ENCODE data around the gene CFAP206. TPM values are rescaled to one million over a fixed set of nuclear protein-coding genes. Genes with fewer than 3 reads are reported as not detected.

Gene CFAP206
- total and polyA plus RNA-seq, 2 experiments from 2014 or later: not detected

DNA sequence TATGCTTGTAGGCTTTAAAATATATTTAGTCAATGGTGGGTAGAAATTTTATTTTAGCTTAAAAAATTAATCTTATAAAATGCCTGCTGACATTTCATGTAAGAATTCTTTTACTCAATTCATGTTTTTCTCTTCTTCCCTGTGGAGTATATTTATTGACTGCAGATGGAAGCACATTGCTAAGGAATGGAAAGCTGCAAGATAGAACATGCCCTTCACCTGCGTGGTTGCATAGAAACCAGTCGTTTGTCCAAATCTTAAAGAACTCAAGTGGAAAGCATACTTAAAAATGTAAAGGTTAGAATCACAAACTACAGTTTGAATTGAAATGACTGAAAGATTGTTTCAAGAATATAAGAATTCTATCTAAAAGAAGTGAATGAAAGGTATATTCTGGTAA is 32.5 kb upstream of the CFAP206 start:
- Histone ChIP-seq H3K4me3 (no peak overlapping the region), H3K27me3 (ENCODE audit: insufficient read depth) (no peaks in the 10 kb centered on the region), H3K79me2 (replicated peaks; ENCODE audit: insufficient read depth) (no peaks in the 10 kb centered on the region), H2AFZ (no peak overlapping the region), H3K4me1 (ENCODE audit: insufficient read depth) (peaks cover 7% of the 10 kb centered on the region; the same call in 1 of the 2 replicates), H3F3A (replicated peaks; ENCODE audit: low read depth) (no peaks in the 10 kb centered on the region), H3K9me2 (ENCODE audit: insufficient read depth) (no peaks in the 10 kb centered on the region), H4K20me1 (replicated peaks; ENCODE audit: insufficient read depth) (no peaks in the 10 kb centered on the region), H3K4me2 (no peak overlapping the region), H3K27ac (ENCODE audit: low read depth) (no peak overlapping the region), H3K36me3 (ENCODE audit: insufficient read depth) (peaks cover 5% of the 10 kb centered on the region)
- TF ChIP-seq ETS1 (IDR thresholded peaks at IDR 0.05) (no peak), ZNF462 (CRISPR knock-in tag; IDR thresholded peaks at IDR 0.05) (no peak), REST (IDR thresholded peaks at IDR 0.05; ENCODE audit: unreplicated experiment) (no peak), CREB1 (CRISPR knock-in tag; IDR thresholded peaks at IDR 0.05; ENCODE audit: low read depth) (no peak), NANOG (IDR thresholded peaks at IDR 0.05; ENCODE audit: borderline replicate concordance) (no peak), CTCF (conservative IDR thresholded peaks at IDR 0.05; ENCODE audit: low read depth in 2 of 2) (no peak), EZH2 (IDR thresholded peaks at IDR 0.05; ENCODE audit: low read depth, unreplicated experiment) (no peak), EZH2phosphoT487 (IDR thresholded peaks at IDR 0.05; ENCODE audit: unreplicated experiment) (no peak), ZNF114 (CRISPR knock-in tag; IDR thresholded peaks at IDR 0.05) (no peak), STAT1 (IDR thresholded peaks at IDR 0.05; ENCODE audit: unreplicated experiment) (no peak), ZNF331 (CRISPR knock-in tag; IDR thresholded peaks at IDR 0.05; ENCODE audit: low read depth) (no peak), JUNB (IDR thresholded peaks at IDR 0.05; ENCODE audit: unreplicated experiment) (no peak), POLR2AphosphoS5 (IDR thresholded peaks at IDR 0.05; ENCODE audit: low read depth) (no peak)
- Mint-ChIP-seq H3K4me3 (no peak overlapping the region), H3K36me3 (ENCODE audit: low read depth) (peaks cover 7% of the 10 kb centered on the region; the same call in 2 of the 3 replicates), H3K27ac (no peak overlapping the region), H3K9me3 (peaks cover 17% of the 10 kb centered on the region; the same call in 2 of the 3 replicates), H3K27me3 (ENCODE audit: insufficient read depth, low read depth, poor library complexity) (no peaks in the 10 kb centered on the region), H3K4me1 (peaks cover 6% of the 10 kb centered on the region; the same call in 1 of the 3 replicates)
- DNase-seq (ENCODE audit: low spot score) (no peak), ATAC-seq (no peak)
